Parathyroid adenoma (tissue), 2 donors: ENCODE data around the gene FBXL7.

Experiments
- H2AFZ ChIP-seq: fragments of 300-600 bp; sonication (generic); one replicate; pipeline ENCODE4 v1.7.0; 2017; ENCODE audit warnings: antibody characterized with exemption, mild to moderate bottlenecking
- H3K27ac ChIP-seq: fragments of 300-600 bp; sonication (generic); one replicate; pipeline ENCODE4 v1.7.0; 2017
- H3K27me3 ChIP-seq: fragments of 300-600 bp; sonication (generic); one replicate; pipeline ENCODE4 v1.7.0; 2017; ENCODE audit warnings: low read length; ENCODE audit not compliant: control insufficient read depth, insufficient read depth
- H3K36me3 ChIP-seq: fragments of 300-600 bp; sonication (generic); one replicate; pipeline ENCODE4 v1.7.0; 2017; ENCODE audit warnings: low read length; ENCODE audit not compliant: control insufficient read depth, insufficient read depth
- H3K4me1 ChIP-seq: fragments of 300-600 bp; sonication (generic); one replicate; pipeline ENCODE4 v1.7.0; 2017; ENCODE audit warnings: control low read depth
- H3K4me2 ChIP-seq: fragments of 300-600 bp; sonication (generic); one replicate; pipeline ENCODE4 v1.7.0; 2017; ENCODE audit warnings: low read length
- H3K4me3 ChIP-seq: fragments of 300-600 bp; sonication (generic); one replicate; pipeline ENCODE4 v1.7.0; 2017; ENCODE audit warnings: low read depth, low read length
- H3K79me2 ChIP-seq: fragments of 300-600 bp; sonication (generic); one replicate; pipeline ENCODE4 v1.7.0; 2017; ENCODE audit warnings: control low read depth
- H3K9ac ChIP-seq: fragments of 300-600 bp; sonication (generic); one replicate; pipeline ENCODE4 v1.7.0; 2017; ENCODE audit warnings: mild to moderate bottlenecking
- H3K9me3 ChIP-seq: fragments of 300-600 bp; sonication (generic); one replicate; pipeline ENCODE4 v1.7.0; 2017; ENCODE audit warnings: low read length; ENCODE audit not compliant: control insufficient read depth
- CTCF ChIP-seq: fragments of 300-600 bp; sonication (generic); IDR thresholded peaks from one replicate; pipeline ENCODE4 v1.7.0; 2017; ENCODE audit warnings: antibody characterized with exemption, mild to moderate bottlenecking
- donor health status: primary hyperparathyroidism.

The FBXL7 gene

GRCh38 chr5:15877914-15878313 lies 377.9 kb downstream of the FBXL7 start:
- TF ChIP-seq CTCF, result no peak
- Histone ChIP-seq H3K4me3 (no peak overlapping the region), H3K27me3 (no peaks in the 10 kb centered on the region), H3K79me2 (no peaks in the 10 kb centered on the region), H3K9ac (no peak overlapping the region), H3K4me1 (no peaks in the 10 kb centered on the region), H2AFZ (no peak overlapping the region), H3K9me3 (no peaks in the 10 kb centered on the region), H3K4me2 (no peak overlapping the region), H3K27ac (no peak overlapping the region), H3K36me3 (no peaks in the 10 kb centered on the region)

DNA sequence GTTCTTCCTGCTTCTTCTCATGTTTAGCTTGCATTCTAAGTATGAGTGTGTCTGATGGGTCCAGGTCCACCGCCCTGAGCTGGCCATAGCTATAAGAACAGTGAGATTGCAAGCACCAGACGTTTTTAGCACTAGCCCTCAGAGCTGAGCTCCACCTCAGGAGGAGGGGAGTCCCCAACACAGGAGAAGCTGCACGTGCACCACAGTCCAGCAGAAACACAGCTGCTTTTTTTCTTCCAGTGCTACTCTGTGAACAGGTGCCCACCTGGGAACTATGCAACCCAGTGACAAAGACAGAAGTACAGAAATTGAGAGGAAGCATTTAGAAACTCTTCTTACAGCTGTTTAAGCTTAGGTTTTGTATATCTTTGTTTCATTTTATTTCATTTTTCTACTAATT lies 380.2 kb downstream of the FBXL7 start:
- H3K4me2 ChIP-seq, result no peak overlapping the region
- H3K79me2 ChIP-seq, result no peaks in the 10 kb centered on the region
- no peak overlapping the region for H2AFZ ChIP-seq
- no peak overlapping the region for H3K9ac ChIP-seq
- H3K27me3 ChIP-seq, result no peaks in the 10 kb centered on the region
- H3K9me3 ChIP-seq, result no peaks in the 10 kb centered on the region
- no peak for TF ChIP-seq CTCF
- H3K4me3 ChIP-seq, result no peak overlapping the region
- no peaks in the 10 kb centered on the region for H3K36me3 ChIP-seq
- H3K4me1 ChIP-seq, result no peaks in the 10 kb centered on the region
- H3K27ac ChIP-seq, result no peak overlapping the region

DNA sequence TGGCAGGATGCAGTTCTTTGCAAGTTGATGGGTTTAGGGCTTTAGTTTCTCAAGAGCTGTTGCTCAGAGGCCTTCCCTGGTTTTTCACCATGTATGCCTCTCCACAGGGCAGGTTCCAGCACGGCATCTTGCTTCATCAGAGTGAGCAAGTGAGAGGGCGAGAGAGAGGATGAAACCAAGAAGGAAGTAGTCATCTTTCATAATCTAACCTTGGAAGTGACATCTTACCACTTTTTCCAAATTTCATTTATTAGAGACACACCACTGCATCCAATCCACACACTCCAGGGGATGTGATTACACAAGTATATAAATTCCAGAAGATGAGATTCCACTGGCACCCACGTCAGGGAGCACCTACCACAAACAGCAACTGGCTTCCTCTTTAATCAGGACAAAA lies 385.2 kb downstream of the FBXL7 start:
- no peak overlapping the region for H3K4me3 ChIP-seq
- H3K4me1 ChIP-seq, result no peaks in the 10 kb centered on the region
- no peak for TF ChIP-seq CTCF
- no peaks in the 10 kb centered on the region for H3K79me2 ChIP-seq
- no peak overlapping the region for H3K27ac ChIP-seq
- no peak overlapping the region for H2AFZ ChIP-seq
- H3K9me3 ChIP-seq, result no peaks in the 10 kb centered on the region
- H3K4me2 ChIP-seq, result no peak overlapping the region
- H3K27me3 ChIP-seq, result no peaks in the 10 kb centered on the region
- no peak overlapping the region for H3K9ac ChIP-seq
- H3K36me3 ChIP-seq, result no peaks in the 10 kb centered on the region

DNA sequence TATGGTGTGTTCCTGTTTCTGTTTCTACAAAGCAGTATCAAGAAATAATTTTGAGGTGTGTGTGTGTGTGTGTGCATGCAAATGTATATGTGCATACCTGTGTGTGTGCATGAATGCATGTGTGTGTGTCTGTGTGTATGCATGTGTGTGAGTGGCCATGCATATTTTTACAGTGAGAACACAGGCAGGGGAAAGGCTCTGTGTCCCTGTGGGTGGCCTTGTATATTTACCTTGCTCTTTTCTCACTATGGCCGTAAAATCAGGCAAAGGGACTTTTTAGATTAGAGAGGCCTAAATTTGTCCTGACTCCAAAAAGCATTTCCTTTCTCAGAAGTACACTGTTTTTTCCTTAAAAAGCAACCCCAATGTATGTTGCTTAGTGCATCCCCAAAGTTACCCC lies 386.2 kb downstream of the FBXL7 start:
- no peak for TF ChIP-seq CTCF
- Histone ChIP-seq H3K4me1 (no peaks in the 10 kb centered on the region), H3K4me3 (no peak overlapping the region)

GRCh38 chr5:15887093-15887492 lies 387.1 kb downstream of the FBXL7 start:
- Histone ChIP-seq H3K79me2 (no peaks in the 10 kb centered on the region), H3K9me3 (no peaks in the 10 kb centered on the region), H3K4me2 (no peak overlapping the region), H3K27me3 (no peaks in the 10 kb centered on the region), H3K36me3 (no peaks in the 10 kb centered on the region), H3K4me1 (no peaks in the 10 kb centered on the region), H2AFZ (no peak overlapping the region), H3K9ac (no peak overlapping the region), H3K27ac (no peak overlapping the region), H3K4me3 (no peak overlapping the region)
- no peak for TF ChIP-seq CTCF

More for the DNA sequence above, 386.2 kb downstream of the FBXL7 start:
- Histone ChIP-seq H3K9ac (no peak overlapping the region), H3K9me3 (no peaks in the 10 kb centered on the region), H3K36me3 (no peaks in the 10 kb centered on the region), H3K27me3 (no peaks in the 10 kb centered on the region), H3K4me2 (no peak overlapping the region), H3K79me2 (no peaks in the 10 kb centered on the region), H2AFZ (no peak overlapping the region), H3K27ac (no peak overlapping the region)
